ENCODE measurements around the gene EVL.

EVL gene

DNA sequence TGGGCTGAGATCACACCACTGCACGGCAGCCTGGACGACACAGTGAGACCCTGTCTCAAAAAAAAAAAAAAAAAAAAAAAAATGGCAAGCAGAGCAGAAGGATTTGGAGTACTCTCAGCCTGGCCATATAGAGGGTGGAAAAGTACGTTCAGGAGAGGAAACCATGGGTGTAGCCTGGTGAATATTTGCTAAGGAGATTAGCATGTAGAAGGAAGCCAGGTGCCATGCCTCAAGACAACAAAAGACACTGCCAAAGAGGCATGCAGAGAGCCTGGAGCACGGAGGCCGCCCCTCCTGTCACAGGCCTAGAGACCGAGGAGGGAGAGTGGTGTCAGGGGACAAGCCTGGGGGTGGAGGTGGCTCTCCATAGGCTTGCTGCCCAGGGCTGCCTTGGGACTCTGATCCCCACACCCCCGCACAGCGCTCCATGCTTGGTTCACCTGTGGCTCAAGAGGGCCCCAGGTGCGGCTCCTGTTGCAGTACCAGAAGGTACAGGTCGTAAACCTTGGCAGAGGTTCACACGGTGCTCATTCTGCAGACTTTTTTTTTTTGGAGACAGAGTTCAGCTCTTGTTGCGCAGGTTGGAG is 122.1 kb downstream of the EVL start:
- FAIRE-seq (no peak), DNase-seq (ENCODE audit: insufficient read length, low spot score) (no peak)
- TF ChIP-seq PAX5 (IDR thresholded peaks at IDR 0.05; ENCODE audit: insufficient read depth, low read length, severe bottlenecking) (no peak), POU2F2 (IDR thresholded peaks at IDR 0.05; ENCODE audit: low read depth, low read length) (no peak), SPI1 (IDR thresholded peaks at IDR 0.05; ENCODE audit: low read depth, low read length) (no peak), POLR2AphosphoS5 (IDR thresholded peaks at IDR 0.05; ENCODE audit: low read depth, low read length) (no peak), TAF1 (IDR thresholded peaks at IDR 0.05; ENCODE audit: low read depth, low read length) (no peak), POLR2A (IDR thresholded peaks at IDR 0.05; ENCODE audit: low read depth, low read length) (no peak)

DNA sequence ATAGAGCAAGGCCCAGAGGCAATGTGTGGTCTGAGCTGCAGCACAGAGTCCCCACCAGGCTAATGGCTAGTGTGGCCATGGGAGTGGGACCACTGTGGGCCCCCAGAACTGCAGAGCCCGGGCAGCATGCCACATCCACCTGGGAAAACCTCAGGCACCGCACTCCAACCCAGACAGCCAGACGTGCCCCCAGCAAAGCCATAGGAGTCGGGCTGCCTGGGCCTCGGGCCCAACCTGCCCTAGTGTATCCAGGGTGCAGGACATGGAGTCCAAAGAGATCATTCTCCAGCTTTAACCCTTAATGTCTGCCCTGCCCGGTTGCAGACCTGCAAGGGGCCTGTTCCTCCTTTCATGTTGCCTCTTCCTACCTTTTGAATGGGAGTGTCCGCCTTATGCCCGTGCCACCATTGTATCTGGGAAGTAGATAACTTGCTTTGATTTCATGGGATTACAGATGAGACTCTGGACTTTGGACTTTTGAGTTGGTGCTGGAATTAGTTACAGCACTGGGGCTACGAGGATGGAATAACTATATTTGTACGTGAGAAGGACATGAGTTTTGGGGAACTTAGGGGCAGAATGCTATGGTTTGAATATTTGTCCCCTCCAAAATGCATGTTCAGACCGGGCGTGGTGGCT is 123.3 kb downstream of the EVL start:
- DNase-seq (ENCODE audit: insufficient read length, low spot score) (no peak), FAIRE-seq (no peak)
- TF ChIP-seq POLR2AphosphoS5 (IDR thresholded peaks at IDR 0.05; ENCODE audit: low read depth, low read length) (no peak), PAX5 (IDR thresholded peaks at IDR 0.05; ENCODE audit: insufficient read depth, low read length, severe bottlenecking) (no peak), POU2F2 (IDR thresholded peaks at IDR 0.05; ENCODE audit: low read depth, low read length) (no peak), POLR2A (IDR thresholded peaks at IDR 0.05; ENCODE audit: low read depth, low read length) (no peak), SPI1 (IDR thresholded peaks at IDR 0.05; ENCODE audit: low read depth, low read length) (no peak), TAF1 (IDR thresholded peaks at IDR 0.05; ENCODE audit: low read depth, low read length) (no peak)

DNA sequence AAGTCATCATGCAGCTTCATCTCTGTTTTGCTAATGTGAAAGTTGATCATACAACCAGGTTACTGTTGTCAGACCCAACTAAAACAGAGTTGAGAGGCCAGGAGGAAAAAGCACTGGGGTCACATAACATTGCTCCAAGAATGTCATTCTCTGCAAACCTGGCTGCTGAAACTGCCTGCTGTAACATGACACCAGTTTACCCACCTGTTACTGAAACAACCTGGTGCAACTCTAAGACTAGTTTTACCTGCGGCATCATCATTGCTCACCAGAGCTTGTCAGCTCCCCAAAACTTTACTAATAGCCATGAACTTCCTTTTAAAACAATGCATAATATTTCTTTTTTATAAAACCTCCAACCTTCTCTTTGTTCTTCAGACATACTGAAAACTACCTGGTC is 124.9 kb downstream of the EVL start:
- TF ChIP-seq POU2F2 (IDR thresholded peaks at IDR 0.05; ENCODE audit: low read depth, low read length): no peak
- TF ChIP-seq PAX5 (IDR thresholded peaks at IDR 0.05; ENCODE audit: insufficient read depth, low read length, severe bottlenecking): no peak
- TF ChIP-seq POLR2AphosphoS5 (IDR thresholded peaks at IDR 0.05; ENCODE audit: low read depth, low read length): no peak
- no peak for TF ChIP-seq POLR2A (IDR thresholded peaks at IDR 0.05; ENCODE audit: low read depth, low read length)
- TF ChIP-seq SPI1 (IDR thresholded peaks at IDR 0.05; ENCODE audit: low read depth, low read length): no peak
- no peak for TF ChIP-seq TAF1 (IDR thresholded peaks at IDR 0.05; ENCODE audit: low read depth, low read length)
- DNase-seq (ENCODE audit: insufficient read length, low spot score): no peak
- FAIRE-seq: no peak

DNA sequence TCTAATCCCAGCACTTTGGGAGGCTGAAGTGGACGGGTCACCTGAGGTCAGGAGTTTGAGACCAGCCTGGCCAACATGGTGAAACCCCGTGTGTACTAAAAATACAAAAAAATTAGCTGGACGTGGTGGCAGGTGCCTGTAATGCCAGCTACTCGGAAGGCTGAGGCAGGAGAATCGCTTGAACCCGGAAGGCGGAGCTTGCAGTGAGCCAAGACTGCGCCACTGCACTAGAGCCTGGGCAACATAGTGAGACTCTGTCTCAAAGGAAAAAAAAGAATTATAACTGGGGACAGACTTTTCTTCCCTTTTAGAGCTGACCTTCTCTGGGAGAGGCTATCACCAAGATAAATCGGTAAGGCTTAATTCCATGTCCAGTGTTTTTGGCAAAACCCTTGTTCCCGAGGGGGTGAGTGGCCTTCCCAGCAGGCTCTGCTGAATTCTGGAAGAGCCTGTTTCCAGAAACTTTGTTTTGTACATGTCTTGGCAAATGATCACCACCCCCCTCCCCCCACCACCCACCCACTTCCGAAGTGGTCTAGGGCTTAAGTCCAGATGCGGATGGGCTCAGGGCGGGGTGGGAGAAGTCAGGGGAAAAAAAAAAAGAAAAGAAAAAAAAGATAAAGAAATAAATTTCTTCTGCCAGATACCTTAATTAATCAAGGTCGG is 126.5 kb downstream of the EVL start:
- no peak for FAIRE-seq
- no peak for DNase-seq (ENCODE audit: insufficient read length, low spot score)

DNA sequence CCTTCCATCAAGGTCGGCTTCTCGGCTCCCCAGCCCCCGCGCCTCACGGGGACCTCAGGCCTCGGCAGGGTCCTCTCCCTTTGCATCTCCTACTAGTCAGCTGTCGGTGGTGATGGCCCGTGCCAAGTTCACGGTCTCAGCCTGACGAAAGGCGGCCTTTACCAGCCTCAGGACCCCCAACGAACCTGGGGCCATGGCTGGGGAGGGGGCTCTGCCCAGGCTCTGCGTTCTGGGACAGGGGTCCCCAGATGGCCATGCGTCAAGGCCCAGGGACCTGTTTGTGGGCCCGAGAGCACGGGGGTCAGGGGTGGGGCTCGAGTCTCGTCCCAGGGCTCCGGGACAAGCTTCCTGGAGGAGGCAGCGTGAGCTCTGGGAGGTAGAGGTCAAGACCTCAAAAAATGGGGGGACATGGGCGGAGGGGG is 127.0 kb downstream of the EVL start:
- FAIRE-seq: no peak
- TF ChIP-seq TAF1 (IDR thresholded peaks at IDR 0.05; ENCODE audit: low read depth, low read length) (no peak), SPI1 (IDR thresholded peaks at IDR 0.05; ENCODE audit: low read depth, low read length) (no peak), POLR2AphosphoS5 (IDR thresholded peaks at IDR 0.05; ENCODE audit: low read depth, low read length) (no peak), PAX5 (IDR thresholded peaks at IDR 0.05; ENCODE audit: insufficient read depth, low read length, severe bottlenecking) (no peak), POU2F2 (IDR thresholded peaks at IDR 0.05; ENCODE audit: low read depth, low read length) (no peak), POLR2A (IDR thresholded peaks at IDR 0.05; ENCODE audit: low read depth, low read length) (no peak)
- DNase-seq (ENCODE audit: insufficient read length, low spot score): no peak

More for the DNA sequence above, 126.5 kb downstream of the EVL start:
- TF ChIP-seq TAF1 (IDR thresholded peaks at IDR 0.05; ENCODE audit: low read depth, low read length) (no peak), POU2F2 (IDR thresholded peaks at IDR 0.05; ENCODE audit: low read depth, low read length) (no peak), POLR2A (IDR thresholded peaks at IDR 0.05; ENCODE audit: low read depth, low read length) (no peak), SPI1 (IDR thresholded peaks at IDR 0.05; ENCODE audit: low read depth, low read length) (no peak), POLR2AphosphoS5 (IDR thresholded peaks at IDR 0.05; ENCODE audit: low read depth, low read length) (no peak), PAX5 (IDR thresholded peaks at IDR 0.05; ENCODE audit: insufficient read depth, low read length, severe bottlenecking) (no peak)

DNA sequence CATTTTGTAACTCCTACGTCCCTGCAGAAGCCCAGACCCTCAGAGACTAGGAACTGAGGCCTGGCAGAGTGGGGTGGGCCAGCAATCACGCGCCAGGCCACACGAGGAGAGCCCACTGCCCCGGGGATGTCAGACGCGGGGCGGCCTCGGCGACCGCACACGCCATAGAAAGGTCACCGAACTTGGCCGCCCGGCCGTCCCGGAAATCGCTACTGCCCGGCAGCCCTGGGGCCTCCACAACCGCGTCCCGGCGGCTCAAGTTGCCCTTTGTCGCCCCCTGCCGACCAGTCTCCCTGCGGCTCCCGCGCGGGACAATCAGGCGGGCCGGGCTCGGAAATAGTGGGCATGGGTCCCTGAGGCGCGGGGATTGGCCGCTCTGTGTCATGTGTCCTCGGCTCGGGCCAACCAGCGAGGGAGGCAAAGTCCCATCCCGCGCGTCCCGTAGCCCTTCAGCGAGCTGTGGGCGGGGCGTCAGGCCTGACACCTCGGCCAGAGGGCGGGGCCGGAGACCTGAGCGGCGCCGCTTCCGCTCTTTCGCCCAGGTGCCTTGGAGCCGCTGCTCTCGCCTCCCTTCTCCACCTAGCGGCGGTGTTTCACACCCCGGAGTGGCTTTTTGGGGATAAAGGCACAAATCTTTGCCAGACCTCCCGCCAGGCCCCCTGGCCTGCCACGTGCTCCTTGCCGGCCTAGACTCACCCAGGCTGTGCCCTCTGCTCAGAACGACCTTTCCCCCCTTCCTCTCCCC is 127.6 kb downstream of the EVL start:
- peak; percentile 66 for TF ChIP-seq SPI1 (IDR thresholded peaks at IDR 0.05; ENCODE audit: low read depth, low read length)
- TF ChIP-seq PAX5 (IDR thresholded peaks at IDR 0.05; ENCODE audit: insufficient read depth, low read length, severe bottlenecking): no peak
- peak; percentile 49; the same call in 1 of the 2 replicates for TF ChIP-seq TAF1 (IDR thresholded peaks at IDR 0.05; ENCODE audit: low read depth, low read length)
- 0 out of 2 replicates have a peak, but pooled peaks have one; percentile 40 for TF ChIP-seq POU2F2 (IDR thresholded peaks at IDR 0.05; ENCODE audit: low read depth, low read length)
- TF ChIP-seq POLR2AphosphoS5 (IDR thresholded peaks at IDR 0.05; ENCODE audit: low read depth, low read length): peak; percentile 50; the same call in 1 of the 2 replicates
- TF ChIP-seq POLR2A (IDR thresholded peaks at IDR 0.05; ENCODE audit: low read depth, low read length): peak; percentile 50; the same call in 1 of the 2 replicates
- peak; percentile 98 for FAIRE-seq
- peak; percentile 100 for DNase-seq (ENCODE audit: insufficient read length, low spot score)

All from GM12891 (cell line).